HepG2 (cell line): ENCODE data around the gene COL9A3. TPM values are rescaled to one million over a fixed set of nuclear protein-coding genes. Genes with fewer than 3 reads are reported as not detected.

Experiments
- ATAD3A ChIP-seq: sonication (generic); formaldehyde crosslinking; IDR thresholded peaks from 2 replicates; pipeline ENCODE4 v1.4.0; 2020; ENCODE audit warnings: missing genetic modification reagents
- CBX2 ChIP-seq, 2 experiments: fragments of 200-600 bp in 1 of 2; sonication (generic); formaldehyde crosslinking in 1 of 2; IDR thresholded peaks; 2 replicates each; pipeline versions ENCODE4 v1.7.0 to v1.8.1; 2018 to 2022; ENCODE audit warnings: low read depth in 2 of 2, low read length in 1 of 2, mild to moderate bottlenecking in 1 of 2, missing genetic modification reagents in 1 of 2
- EZH2 ChIP-seq: conservative IDR thresholded peaks from 2 replicates; pipeline ENCODE4 v1.6.1; 2012; ENCODE audit warnings: mild to moderate bottlenecking, low read depth, low read length, moderate library complexity
- MLX ChIP-seq: IDR thresholded peaks from 2 replicates; pipeline ENCODE4 v1.6.1; 2016
- MYC ChIP-seq: sonication (generic); formaldehyde crosslinking; IDR thresholded peaks from 2 replicates; pipeline ENCODE4 v1.9.0; 2021; ENCODE audit warnings: missing genetic modification reagents, borderline replicate concordance
- PPARG ChIP-seq: conservative IDR thresholded peaks from 2 replicates; pipeline ENCODE4 v1.6.1; 2016; ENCODE audit warnings: missing biosample characterization, missing genetic modification reagents
- RBFOX2 ChIP-seq: fragments of 200-400 bp; formaldehyde crosslinking; IDR thresholded peaks from 2 replicates; pipeline ENCODE4 v1.6.1; 2017; ENCODE audit warnings: low read depth, mild to moderate bottlenecking, low read length
- SMC3 ChIP-seq: IDR thresholded peaks from 2 replicates; pipeline ENCODE4 v1.6.1; 2011; ENCODE audit warnings: low read length, improper control_type of control experiment
- SP1 ChIP-seq, 2 experiments: fragments of 450-650 bp in 1 of 2; sonication (generic) in 1 of 2; formaldehyde crosslinking in 1 of 2; IDR thresholded peaks; 2 replicates each; pipeline versions ENCODE4 v1.4.0 to v1.6.1; 2016 to 2020; ENCODE audit warnings: missing genetic modification reagents in 1 of 2
- TRIM22 ChIP-seq: fragments of 450-650 bp; IDR thresholded peaks from 2 replicates; pipeline ENCODE4 v1.6.1; 2017
- ZHX1 ChIP-seq: sonication (generic); formaldehyde crosslinking; IDR thresholded peaks from 2 replicates; pipeline ENCODE4 v1.8.1; 2022; ENCODE audit warnings: low read depth, mild to moderate bottlenecking, missing genetic modification reagents
- ZNF224 ChIP-seq: sonication (generic); formaldehyde crosslinking; IDR thresholded peaks from 2 replicates; pipeline ENCODE4 v1.5.0; 2020; ENCODE audit warnings: mild to moderate bottlenecking, missing genetic modification reagents
- ZNF383 ChIP-seq: sonication (generic); formaldehyde crosslinking; IDR thresholded peaks from 2 replicates; pipeline ENCODE4 v1.4.0; 2020; ENCODE audit warnings: missing genetic modification reagents, mild to moderate bottlenecking, borderline replicate concordance
- ZNF501 ChIP-seq: sonication (generic); formaldehyde crosslinking; IDR thresholded peaks from 2 replicates; pipeline ENCODE4 v1.5.1; 2020; ENCODE audit warnings: mild to moderate bottlenecking, moderate library complexity, missing genetic modification reagents
- ZNF574 ChIP-seq: sonication (generic); formaldehyde crosslinking; IDR thresholded peaks from 2 replicates; pipeline ENCODE4 v1.4.0; 2020; ENCODE audit warnings: missing genetic modification reagents
- ZNF580 ChIP-seq: IDR thresholded peaks from 2 replicates; pipeline ENCODE4 v1.6.1; 2016; ENCODE audit warnings: low read depth, borderline replicate concordance
- ZNF687 ChIP-seq: sonication (generic); formaldehyde crosslinking; IDR thresholded peaks from 2 replicates; pipeline ENCODE4 v1.5.1; 2020; ENCODE audit warnings: mild to moderate bottlenecking, missing genetic modification reagents, moderate library complexity
- polyA plus RNA-seq, 8 experiments: library from polyadenylated mRNA; depleted of rRNA in 3 of 8; stranded (reverse) in 7 of 8; unstranded in 1 of 8; fragments of >200 nt; fragmentation: Illumina TruSeq in 4 of 8; extraction: Trizol in 4 of 8; gene quantifications; 2 replicates each; pipeline versions ENCODE4 v1.2.1 to v1.2.3, GENCODE V29; 2011 to 2016; ENCODE audit warnings: low read depth in 4 of 8, missing spikeins in 1 of 8, mixed read lengths in 1 of 8; ENCODE audit not compliant: insufficient read depth in 1 of 8
- total RNA-seq, 5 experiments: library from RNA; depleted of rRNA; stranded (reverse); fragments of >200 nt; fragmentation: Illumina TruSeq; extraction: Trizol; gene quantifications; 2 replicates each; pipeline ENCODE4 v1.2.3, GENCODE V29; 2016; ENCODE audit warnings: low read depth in 1 of 5

The COL9A3 gene
- total and polyA plus RNA-seq, 2 of the 13 experiments (the other 11 are each of a cell fraction or from before 2014, with no cell fraction given) = 155 to 204 TPM

- TF ChIP-seq ZNF501 (CRISPR knock-in tag) (peak; percentile 65; the same call in 1 of the 2 replicates), ZNF580 (CRISPR knock-in tag) (peak; percentile 11; the same call in 1 of the 2 replicates), ATAD3A (CRISPR knock-in tag) (no peak), SMC3 (no peak), MYC (CRISPR knock-in tag) (peak; percentile 24; the same call in 1 of the 2 replicates), EZH2 (no peak), TRIM22 (no peak), RBFOX2 (no peak), MLX (CRISPR knock-in tag) (no peak), ZNF383 (CRISPR knock-in tag) (no peak), SP1 (IDR thresholded peaks at IDR 0.05) (no peak), SP1 (CRISPR knock-in tag; IDR thresholded peaks at IDR 0.05) (no peak), CBX2 (IDR thresholded peaks at IDR 0.05; ENCODE audit: low read depth, low read length) (no peak), CBX2 (CRISPR knock-in tag; IDR thresholded peaks at IDR 0.05; ENCODE audit: low read depth) (no peak), PPARG (no peak), ZNF574 (CRISPR knock-in tag) (no peak), ZHX1 (CRISPR knock-in tag) (no peak), ZNF224 (CRISPR knock-in tag) (no peak; the same call in 1 of the 2 replicates), ZNF687 (CRISPR knock-in tag) (peak; percentile 71)
These were observed 55.5 kb downstream of the COL9A3 start (continued) for GRCh38 chr20:62872184-62872847.
